ENCODE measurements around the gene GLP2R.

The GLP2R gene

GRCh38 chr17:9883451-9883850, 57.7 kb downstream of the GLP2R start:
- peaks cover 61% of the 10 kb centered on the region for H3K9me3 Mint-ChIP-seq
- DNase-seq = no peak
- TF ChIP-seq CTCF (IDR thresholded peaks at IDR 0.05) = no peak
- peaks cover 16% of the 10 kb centered on the region for H3K27me3 Mint-ChIP-seq (ENCODE audit: low read depth, poor library complexity)
- H3K4me3 Mint-ChIP-seq = no peak overlapping the region
- no peak overlapping the region for H3K27ac Mint-ChIP-seq
- H3K4me1 Mint-ChIP-seq = peaks cover 7% of the 10 kb centered on the region
- H3K36me3 Mint-ChIP-seq (ENCODE audit: low read depth) = peaks cover 8% of the 10 kb centered on the region

- H3K4me3 Mint-ChIP-seq = no peak overlapping the region
- no peak overlapping the region for H3K27ac Mint-ChIP-seq
- DNase-seq = no peak
- peaks cover 45% of the 10 kb centered on the region for H3K9me3 Mint-ChIP-seq
- peaks cover 16% of the 10 kb centered on the region for H3K27me3 Mint-ChIP-seq (ENCODE audit: low read depth, poor library complexity)
- no peak for TF ChIP-seq CTCF (IDR thresholded peaks at IDR 0.05)
- H3K4me1 Mint-ChIP-seq = peaks cover 6% of the 10 kb centered on the region
- H3K36me3 Mint-ChIP-seq (ENCODE audit: low read depth) = peaks cover 8% of the 10 kb centered on the region
Measured at GRCh38 chr17:9886141-9886930, 60.6 kb downstream of the GLP2R start.

GRCh38 chr17:9887508-9887907, 61.8 kb downstream of the GLP2R start:
- Mint-ChIP-seq H3K27me3 (ENCODE audit: low read depth, poor library complexity) (peaks cover 16% of the 10 kb centered on the region), H3K4me3 (no peak overlapping the region), H3K4me1 (peaks cover 10% of the 10 kb centered on the region), H3K9me3 (peaks cover 34% of the 10 kb centered on the region), H3K27ac (no peak overlapping the region), H3K36me3 (ENCODE audit: low read depth) (peaks cover 8% of the 10 kb centered on the region)
- no peak for TF ChIP-seq CTCF (IDR thresholded peaks at IDR 0.05)
- no peak for DNase-seq

GRCh38 chr17:9890124-9890523, 64.4 kb downstream of the GLP2R start:
- peak; percentile 71 for TF ChIP-seq CTCF (IDR thresholded peaks at IDR 0.05)
- H3K4me3 Mint-ChIP-seq = no peak overlapping the region
- H3K27ac Mint-ChIP-seq = no peak overlapping the region
- DNase-seq = peak; percentile 54
- H3K9me3 Mint-ChIP-seq = peaks cover 8% of the 10 kb centered on the region
- H3K36me3 Mint-ChIP-seq (ENCODE audit: low read depth) = no peaks in the 10 kb centered on the region
- H3K4me1 Mint-ChIP-seq = peaks cover 15% of the 10 kb centered on the region
- peaks cover 23% of the 10 kb centered on the region for H3K27me3 Mint-ChIP-seq (ENCODE audit: low read depth, poor library complexity)

DNA sequence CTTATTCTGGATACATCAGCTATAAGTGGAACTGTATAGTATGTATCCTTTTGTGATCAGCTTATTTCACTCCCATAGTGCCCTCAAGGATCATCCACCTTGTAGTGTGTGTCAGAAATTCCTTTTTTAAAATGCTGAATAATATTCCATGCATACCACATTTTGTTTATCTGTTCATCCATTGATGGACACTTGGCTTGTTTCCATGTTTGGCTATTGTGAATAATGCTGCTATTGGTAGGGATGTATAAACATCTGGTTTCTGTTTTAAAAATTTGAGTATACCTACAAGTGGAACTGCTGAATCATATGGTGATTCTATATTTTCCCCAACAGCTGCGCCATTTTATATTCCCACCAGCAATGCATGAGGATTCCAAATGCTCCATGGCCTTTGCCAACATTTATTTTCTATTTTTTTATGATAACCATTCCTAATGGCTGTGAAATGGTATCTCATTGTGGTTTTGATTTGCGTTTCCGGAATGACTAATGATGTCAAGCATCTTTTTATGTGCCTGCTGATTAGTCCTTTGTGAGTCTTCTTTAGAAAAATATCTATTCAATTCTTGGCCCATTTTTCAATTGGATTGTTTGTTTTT, 67.8 kb downstream of the GLP2R start:
- Mint-ChIP-seq H3K27ac (peak overlapping the region; percentile 21), H3K9me3 (no peaks in the 10 kb centered on the region), H3K36me3 (ENCODE audit: low read depth) (no peaks in the 10 kb centered on the region), H3K4me1 (peaks cover 40% of the 10 kb centered on the region), H3K4me3 (no peak overlapping the region), H3K27me3 (ENCODE audit: low read depth, poor library complexity) (peaks cover 7% of the 10 kb centered on the region)
- no peak for TF ChIP-seq CTCF (IDR thresholded peaks at IDR 0.05)
- DNase-seq = no peak

DNA sequence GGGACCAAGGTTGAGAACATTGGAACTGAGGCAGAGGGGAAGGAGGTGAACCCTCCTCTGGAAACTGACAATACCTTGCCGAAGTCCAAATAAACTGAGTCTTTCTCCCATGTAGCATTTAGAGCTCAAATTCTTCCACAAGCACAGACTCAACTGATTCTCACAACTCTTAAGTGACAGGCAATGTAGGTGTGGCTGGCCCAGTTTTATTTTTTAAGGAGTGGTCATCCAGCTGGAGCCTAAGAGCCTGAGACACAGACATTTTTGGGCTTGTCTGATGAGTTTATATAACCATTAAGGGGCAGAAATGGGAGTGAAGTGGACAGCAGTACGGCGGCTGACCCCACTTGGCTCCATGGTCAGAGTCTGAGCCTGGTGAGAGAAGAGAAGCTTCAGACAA, 68.5 kb downstream of the GLP2R start:
- peaks cover 7% of the 10 kb centered on the region for H3K27me3 Mint-ChIP-seq (ENCODE audit: low read depth, poor library complexity)
- no peaks in the 10 kb centered on the region for H3K9me3 Mint-ChIP-seq
- no peak for DNase-seq
- H3K4me3 Mint-ChIP-seq = no peak overlapping the region
- no peaks in the 10 kb centered on the region for H3K36me3 Mint-ChIP-seq (ENCODE audit: low read depth)
- no peak overlapping the region for H3K27ac Mint-ChIP-seq
- TF ChIP-seq CTCF (IDR thresholded peaks at IDR 0.05) = no peak
- H3K4me1 Mint-ChIP-seq = peaks cover 47% of the 10 kb centered on the region

Measured in nephron progenitor cell (in vitro differentiated cells).